Glomerular endothelial cell (primary cell): ENCODE results near the gene ZKSCAN5. TPM values are rescaled to one million over a fixed set of nuclear protein-coding genes. Genes with fewer than 3 reads are reported as not detected.
"Not testable (repeated sequence)": the region's sequence is repeated elsewhere in the genome, so short reads cannot be mapped to it uniquely, and the experiment has no call there.

Experiments
- DNase-seq: peaks from one replicate; pipeline ENCODE4 v3.0.0-alpha.2; 2011; ENCODE audit warnings: low read depth, low spot score; ENCODE audit errors: extremely low read depth
- total RNA-seq: library from RNA; depleted of rRNA; stranded (reverse); fragments of >200 nt; gene quantifications from 2 replicates; pipeline ENCODE4 v1.2.3, GENCODE V29; 2015

ZKSCAN5 gene
- total RNA-seq, 1 donor from 2014 or later, result 8.8 TPM

- DNase-seq, result no peak
These were observed 6.5 kb upstream of the ZKSCAN5 start for GRCh38 chr7:99497766-99498545.

GRCh38 chr7:99498546-99498944 lies 5.9 kb upstream of the ZKSCAN5 start:
- no peak for DNase-seq

- DNase-seq, result no peak
These were observed 5.1 kb upstream of the ZKSCAN5 start for GRCh38 chr7:99499371-99499720.

GRCh38 chr7:99499721-99500636 lies 4.5 kb upstream of the ZKSCAN5 start, which contains the start of gene ZNF394:
Gene ZNF394 (minus strand): TSS chr7:99500281. CDS start chr7:99500093, 188 bp downstream.
- DNase-seq, result peak; percentile 44

- DNase-seq, result no peak
These were observed 3.8 kb upstream of the ZKSCAN5 start for GRCh38 chr7:99500637-99501009.

- not testable (repeated sequence) for DNase-seq
These were observed 3.2 kb upstream of the ZKSCAN5 start for GRCh38 chr7:99501236-99501635.

GRCh38 chr7:99504281-99504602 lies 220 bp upstream of the ZKSCAN5 start:
- no peak for DNase-seq

- DNase-seq, result no peak
These were observed 831 bp downstream of the ZKSCAN5 start for GRCh38 chr7:99505324-99505662.

- no peak for DNase-seq
These were observed 9.6 kb downstream of the ZKSCAN5 start for GRCh38 chr7:99514050-99514449.

- DNase-seq, result no peak
These were observed 16.9 kb downstream of the ZKSCAN5 start for GRCh38 chr7:99521399-99521798.

GRCh38 chr7:99525713-99526440 lies 21.4 kb downstream of the ZKSCAN5 start:
- DNase-seq, result no peak

GRCh38 chr7:99531354-99531765 lies 26.9 kb downstream of the ZKSCAN5 start:
- no peak for DNase-seq

- DNase-seq, result no peak
These were observed 31.2 kb downstream of the ZKSCAN5 start for GRCh38 chr7:99535667-99536066.

- DNase-seq, result no peak
These were observed 34.9 kb downstream of the ZKSCAN5 start for GRCh38 chr7:99539213-99539811.

GRCh38 chr7:99540542-99540941 lies 36.1 kb downstream of the ZKSCAN5 start:
- DNase-seq, result no peak

GRCh38 chr7:99541212-99541611 lies 36.8 kb downstream of the ZKSCAN5 start:
- DNase-seq, result no peak

GRCh38 chr7:99543081-99543671 lies 38.7 kb downstream of the ZKSCAN5 start:
- no peak for DNase-seq

- DNase-seq, result no peak
These were observed 39.5 kb downstream of the ZKSCAN5 start for GRCh38 chr7:99543916-99544315.

GRCh38 chr7:99545308-99545707 lies 40.8 kb downstream of the ZKSCAN5 start:
- not testable (repeated sequence) for DNase-seq

- DNase-seq, result not testable (repeated sequence)
These were observed 45.1 kb downstream of the ZKSCAN5 start for GRCh38 chr7:99549545-99549944.

GRCh38 chr7:99551334-99551733 lies 46.9 kb downstream of the ZKSCAN5 start:
- no peak for DNase-seq
